Thoracic aorta (tissue), 2 donors: Measurements from ENCODE around the gene C4orf50. TPM values are rescaled to one million over a fixed set of nuclear protein-coding genes. Genes with fewer than 3 reads are reported as not detected.
"Not testable (repeated sequence)": the region's sequence is repeated elsewhere in the genome, so short reads cannot be mapped to it uniquely, and the experiment has no call there.

ENCODE experiments used
- ATAC-seq: fragments of 150-250 bp; one replicate; pipeline ENCODE4 v1.8.0; 2017; ENCODE audit warnings: low read depth; ENCODE audit not compliant: insufficient number of reproducible peaks, low FRiP score
- DNase-seq: peaks from one replicate; pipeline ENCODE4 v3.0.0-alpha.2; 2020; ENCODE audit warnings: low spot score
- H3K27ac ChIP-seq, 2 donors: fragments of 200-600 bp; sonication (generic); 1 replicate in 1 of 2; 2 replicates in 1 of 2; pipeline ENCODE4 v1.5.1; 2016; ENCODE audit warnings: mild to moderate bottlenecking in 2 of 2, moderate library complexity in 2 of 2
- H3K27me3 ChIP-seq: fragments of 200-600 bp; sonication (generic); replicated peaks from 2 replicates; pipeline ENCODE4 v1.6.0; 2016; ENCODE audit warnings: mild to moderate bottlenecking; ENCODE audit not compliant: insufficient read depth
- H3K36me3 ChIP-seq: fragments of 200-600 bp; sonication (generic); one replicate; pipeline ENCODE4 v1.5.1; 2016
- H3K4me1 ChIP-seq, 2 donors: fragments of 200-600 bp; sonication (generic); 1 replicate in 1 of 2; 2 replicates in 1 of 2; pipeline versions ENCODE4 v1.5.1 to v1.6.0; 2016; ENCODE audit warnings: low read depth in 2 of 2, mild to moderate bottlenecking in 1 of 2; ENCODE audit not compliant: control insufficient read depth in 1 of 2
- H3K4me3 ChIP-seq: fragments of 200-600 bp; sonication (generic); 2 replicates; pipeline ENCODE4 v1.5.1; 2016; ENCODE audit warnings: mild to moderate bottlenecking
- H3K9me3 ChIP-seq: fragments of 200-600 bp; sonication (generic); 2 replicates; pipeline ENCODE4 v1.5.1; 2016
- total RNA-seq, 2 donors: library from RNA; depleted of rRNA; stranded (reverse); fragments of >200 nt; gene quantifications; one replicate each; pipeline versions ENCODE4 v1.1.0 to v1.2.3, GENCODE V29; 2016
- TF ChIP-seq, protein P1 (sequence below): fragments of 200-600 bp; sonication (generic); IDR thresholded peaks from one replicate; pipeline ENCODE4 v1.5.1; 2019; ENCODE audit warnings: antibody characterized with exemption

The C4orf50 gene
- total RNA-seq, 2 donors from 2014 or later = 0.14 TPM; not detected in 1

DNA sequence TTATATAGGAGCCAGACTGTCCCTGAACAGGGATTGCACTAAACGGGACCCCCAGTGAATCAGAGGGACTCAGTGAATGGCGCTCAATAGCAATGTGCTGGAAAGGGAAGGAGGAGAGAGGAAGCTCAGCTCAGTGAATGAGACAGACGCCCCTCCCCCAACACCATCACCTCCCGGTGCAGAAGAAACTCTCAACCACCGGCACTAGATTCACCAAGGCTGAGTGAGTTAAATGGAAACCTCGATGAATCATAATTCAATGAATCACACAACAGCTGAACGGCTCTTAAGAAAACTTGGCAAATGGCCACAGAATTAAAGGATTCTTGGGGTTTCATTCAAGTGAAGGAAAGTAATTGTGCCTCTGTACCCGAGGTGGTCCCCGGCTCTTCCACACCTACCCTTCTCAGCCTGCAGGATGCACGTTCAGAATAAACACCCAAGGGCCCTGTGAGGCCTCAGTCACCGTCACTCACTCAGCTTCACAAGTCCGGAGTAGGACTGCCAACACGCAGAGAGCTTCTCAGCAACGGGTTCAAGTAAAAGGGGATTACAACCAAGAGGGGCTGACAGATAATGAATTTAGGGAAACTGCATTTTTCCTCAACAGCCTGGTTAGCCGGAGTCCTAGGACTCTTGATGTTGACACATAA lies 154.6 kb downstream of the C4orf50 start:
- no peaks in the 10 kb centered on the region for H3K27me3 ChIP-seq
- no peaks in the 10 kb centered on the region for H3K36me3 ChIP-seq
- no peak overlapping the region for H3K27ac ChIP-seq
- H3K4me3 ChIP-seq = no peak overlapping the region
- TF ChIP-seq, protein P1, sequence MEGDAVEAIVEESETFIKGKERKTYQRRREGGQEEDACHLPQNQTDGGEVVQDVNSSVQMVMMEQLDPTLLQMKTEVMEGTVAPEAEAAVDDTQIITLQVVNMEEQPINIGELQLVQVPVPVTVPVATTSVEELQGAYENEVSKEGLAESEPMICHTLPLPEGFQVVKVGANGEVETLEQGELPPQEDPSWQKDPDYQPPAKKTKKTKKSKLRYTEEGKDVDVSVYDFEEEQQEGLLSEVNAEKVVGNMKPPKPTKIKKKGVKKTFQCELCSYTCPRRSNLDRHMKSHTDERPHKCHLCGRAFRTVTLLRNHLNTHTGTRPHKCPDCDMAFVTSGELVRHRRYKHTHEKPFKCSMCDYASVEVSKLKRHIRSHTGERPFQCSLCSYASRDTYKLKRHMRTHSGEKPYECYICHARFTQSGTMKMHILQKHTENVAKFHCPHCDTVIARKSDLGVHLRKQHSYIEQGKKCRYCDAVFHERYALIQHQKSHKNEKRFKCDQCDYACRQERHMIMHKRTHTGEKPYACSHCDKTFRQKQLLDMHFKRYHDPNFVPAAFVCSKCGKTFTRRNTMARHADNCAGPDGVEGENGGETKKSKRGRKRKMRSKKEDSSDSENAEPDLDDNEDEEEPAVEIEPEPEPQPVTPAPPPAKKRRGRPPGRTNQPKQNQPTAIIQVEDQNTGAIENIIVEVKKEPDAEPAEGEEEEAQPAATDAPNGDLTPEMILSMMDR = no peak
- no peak for DNase-seq
- ATAC-seq = no peak
- no peaks in the 10 kb centered on the region for H3K4me1 ChIP-seq
- H3K9me3 ChIP-seq = no peaks in the 10 kb centered on the region

DNA sequence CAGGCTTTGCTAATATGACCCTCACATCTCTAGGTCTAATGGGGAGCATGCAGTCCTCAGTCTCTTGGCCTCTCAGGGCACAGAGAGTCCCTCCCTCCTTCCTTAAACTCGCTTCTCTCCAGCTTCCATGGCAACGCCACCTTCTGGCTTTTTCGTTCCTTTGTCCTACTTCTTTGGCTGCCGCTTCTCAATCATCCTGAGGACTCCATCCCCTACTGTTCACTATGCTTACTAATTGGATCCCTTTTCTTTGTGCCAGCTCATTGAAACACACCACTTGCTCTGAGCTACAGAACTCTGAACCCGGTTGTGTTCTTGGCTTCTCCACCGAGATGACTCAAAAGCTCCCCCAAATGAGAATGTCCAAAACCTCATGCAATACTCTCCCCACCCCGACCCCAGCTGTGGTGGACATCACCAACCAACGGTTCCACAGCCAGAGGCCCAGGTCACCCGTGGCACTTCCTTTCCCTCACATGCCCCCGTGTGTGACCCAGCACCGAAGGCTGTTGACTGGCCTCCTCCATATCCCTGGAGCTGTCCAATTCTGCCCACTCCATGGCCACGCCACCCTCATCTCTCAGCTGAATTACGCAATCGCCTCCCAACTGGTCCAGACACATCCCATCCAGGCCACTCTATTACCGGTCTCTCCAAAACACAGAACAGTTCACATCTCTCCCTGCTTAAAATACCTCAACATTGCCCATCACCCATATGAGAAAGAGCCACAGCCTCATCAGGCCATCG lies 160.0 kb downstream of the C4orf50 start:
- H3K9me3 ChIP-seq = no peaks in the 10 kb centered on the region
- DNase-seq (no peak), ATAC-seq (no peak)
- H3K4me1 ChIP-seq = no peaks in the 10 kb centered on the region
- no peak overlapping the region for H3K4me3 ChIP-seq
- H3K36me3 ChIP-seq = no peaks in the 10 kb centered on the region
- H3K27ac ChIP-seq = no peak overlapping the region
- TF ChIP-seq, protein P1 = no peak
- H3K27me3 ChIP-seq = no peaks in the 10 kb centered on the region

DNA sequence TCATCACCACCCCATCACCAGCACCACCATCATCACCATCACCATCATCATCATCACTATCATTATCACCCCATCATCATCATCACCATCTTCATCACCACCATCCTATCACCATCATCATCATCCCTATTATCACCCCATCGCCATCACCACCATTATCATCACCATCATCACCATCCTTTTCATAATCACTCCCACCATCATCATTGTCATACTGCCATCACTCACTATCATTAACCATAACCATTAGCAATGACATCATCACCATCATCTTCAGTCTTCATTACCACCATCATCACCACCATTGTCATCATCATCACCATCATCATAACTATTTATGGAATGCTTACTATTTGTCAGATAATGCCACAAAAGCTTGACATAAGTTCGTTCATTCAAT lies 161.0 kb downstream of the C4orf50 start:
- Histone ChIP-seq H3K27ac (no peak overlapping the region), H3K36me3 (no peaks in the 10 kb centered on the region), H3K4me1 (no peaks in the 10 kb centered on the region), H3K9me3 (no peaks in the 10 kb centered on the region), H3K27me3 (no peaks in the 10 kb centered on the region), H3K4me3 (no peak overlapping the region)
- DNase-seq (no peak), ATAC-seq (no peak)
- TF ChIP-seq, protein P1 = no peak

DNA sequence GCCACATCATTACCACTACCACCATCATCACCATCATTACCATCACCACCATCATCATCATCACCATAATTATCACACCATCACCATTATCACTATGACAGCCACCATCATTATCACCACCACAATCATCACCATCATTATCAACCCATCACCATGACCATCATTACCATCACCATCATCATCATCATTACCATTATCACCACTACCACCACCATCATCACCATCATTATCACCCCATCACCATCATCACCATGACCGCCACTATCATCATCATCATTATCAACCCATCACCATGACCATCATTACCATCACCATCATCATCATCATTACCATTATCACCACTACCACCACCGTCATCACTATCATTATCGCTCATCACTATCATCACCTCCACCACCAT lies 161.9 kb downstream of the C4orf50 start:
- not testable (repeated sequence) for H3K36me3 ChIP-seq, H3K4me3 ChIP-seq, H3K9me3 ChIP-seq, ATAC-seq, H3K27me3 ChIP-seq, H3K27ac ChIP-seq, H3K4me1 ChIP-seq, DNase-seq

DNA sequence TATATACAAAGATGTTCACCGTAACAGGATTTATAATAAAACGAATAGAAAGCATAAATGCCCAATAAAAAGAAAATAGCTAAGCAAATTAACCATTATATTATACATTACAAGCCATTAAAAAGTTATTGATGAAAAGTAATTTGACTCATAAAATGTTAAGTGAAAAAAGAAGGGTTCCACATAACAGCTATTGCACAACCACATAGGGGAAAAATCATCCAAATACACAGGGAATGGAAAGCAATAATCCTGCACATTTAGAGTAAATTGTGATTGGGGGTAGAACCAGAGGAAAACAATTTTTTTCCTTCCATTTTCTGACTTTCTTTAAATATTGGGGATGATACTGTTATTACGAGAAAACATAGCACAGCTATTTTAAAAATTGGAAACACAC lies 163.3 kb downstream of the C4orf50 start:
- TF ChIP-seq, protein P1 = no peak
- ATAC-seq = no peak
- Histone ChIP-seq H3K27me3 (no peaks in the 10 kb centered on the region), H3K4me1 (no peaks in the 10 kb centered on the region), H3K4me3 (no peak overlapping the region), H3K9me3 (no peaks in the 10 kb centered on the region), H3K36me3 (no peaks in the 10 kb centered on the region), H3K27ac (no peak overlapping the region)
- DNase-seq = no peak
